Activated CD4-positive, alpha-beta T cell treated with anti-CD3 and anti-CD28 coated beads for 24 hours (primary cell): ENCODE results near the gene MEF2D.

ENCODE experiments used
- DNase-seq, 2 donors: peaks; one replicate each; pipeline ENCODE4 v3.0.0-alpha.2; 2020; ENCODE audit warnings: low read depth in 2 of 2

Gene MEF2D

GRCh38 chr1:156500543-156500792 is at the start of gene MEF2D:
Gene MEF2D (minus strand): TSS chr1:156500775. CDS start chr1:156483292, 17,483 bp downstream.
- DNase-seq, result no peak

DNA sequence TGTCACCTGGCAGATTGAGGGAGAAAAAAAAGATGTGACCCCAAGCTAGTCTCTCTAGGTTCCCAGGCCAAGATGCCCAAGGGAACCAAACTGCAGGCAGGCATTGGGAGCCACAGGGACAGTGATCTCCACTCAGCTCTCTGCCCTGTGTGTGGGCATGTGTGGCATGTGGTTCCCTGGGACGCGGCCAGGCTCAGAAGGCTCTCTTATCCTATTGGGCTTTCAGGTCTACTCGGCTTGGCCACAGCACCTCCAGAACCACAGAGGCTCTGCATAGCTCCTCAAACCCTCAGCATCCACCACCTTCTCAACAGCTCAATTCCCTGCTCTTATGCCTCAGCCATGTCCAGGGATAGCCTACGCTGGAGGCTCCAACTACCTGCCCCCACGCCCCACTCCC is 49.8 kb upstream of the MEF2D start:
- DNase-seq, result no peak

DNA sequence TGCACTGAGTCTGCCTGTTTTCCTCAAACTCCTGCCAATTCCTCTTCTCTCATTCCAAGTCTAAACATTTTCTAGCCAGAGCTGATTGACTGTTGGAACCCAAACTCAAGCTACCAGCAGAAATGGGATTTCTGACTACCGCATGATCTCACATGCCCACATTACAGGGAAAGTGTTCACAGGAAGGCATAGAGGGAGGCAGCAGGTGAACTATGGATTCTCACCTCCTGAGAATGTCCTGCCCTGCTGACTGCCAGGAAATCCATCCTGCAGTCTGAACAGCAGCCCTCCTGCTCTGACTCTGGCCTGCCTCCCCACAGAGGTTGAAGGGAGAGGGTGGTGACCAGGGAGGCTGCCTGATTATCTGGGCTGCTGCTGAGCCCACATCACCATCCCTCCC is 49.3 kb upstream of the MEF2D start:
- no peak for DNase-seq

DNA sequence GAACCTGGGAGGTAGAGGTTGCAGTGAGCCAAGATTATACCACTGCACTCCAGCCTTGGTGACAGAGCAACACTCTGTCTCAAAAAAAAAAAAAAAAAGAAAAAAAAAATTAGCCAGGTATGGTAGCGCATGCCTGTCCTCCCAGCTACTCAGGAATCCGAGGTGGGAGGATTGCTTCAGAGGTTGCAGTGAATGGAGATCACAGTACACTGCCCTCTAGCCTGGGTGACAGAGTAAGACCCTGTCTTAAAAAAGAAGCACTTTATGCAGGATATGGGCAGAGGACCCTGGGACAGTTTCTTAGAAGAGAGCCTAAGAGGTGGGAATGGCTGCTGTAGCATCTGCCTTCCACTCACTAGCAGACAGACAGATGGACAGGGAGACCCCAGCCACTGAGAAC is 48.8 kb upstream of the MEF2D start:
- no peak for DNase-seq

GRCh38 chr1:156547982-156548381 is 47.4 kb upstream of the MEF2D start:
- no peak for DNase-seq

GRCh38 chr1:156547434-156547833 is 46.9 kb upstream of the MEF2D start:
- no peak for DNase-seq

GRCh38 chr1:156546267-156546666 is 45.7 kb upstream of the MEF2D start:
- DNase-seq, result no peak

DNA sequence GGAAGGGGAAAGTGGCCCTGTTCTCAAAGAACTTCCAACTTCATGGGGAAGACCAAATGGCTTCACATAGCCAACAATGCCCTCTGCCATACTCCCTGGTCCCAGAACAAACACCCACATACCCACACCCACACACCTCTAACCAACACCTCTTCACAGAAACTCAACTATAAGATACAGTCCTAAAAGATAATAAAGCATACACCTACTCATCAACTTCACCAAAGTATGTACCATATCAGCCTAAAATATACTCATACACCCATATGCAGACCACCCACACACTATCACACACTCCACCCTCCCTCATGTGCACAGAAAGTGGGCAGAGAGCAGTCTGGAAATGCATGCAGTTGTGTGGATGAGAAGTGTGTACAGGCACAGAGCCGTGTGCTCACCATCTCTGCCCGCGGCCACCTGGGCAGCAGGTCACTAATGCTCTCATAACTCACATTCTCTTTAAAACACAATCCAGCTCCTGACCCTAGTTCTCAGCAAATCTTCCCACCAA is 44.1 kb upstream of the MEF2D start:
- no peak for DNase-seq

DNA sequence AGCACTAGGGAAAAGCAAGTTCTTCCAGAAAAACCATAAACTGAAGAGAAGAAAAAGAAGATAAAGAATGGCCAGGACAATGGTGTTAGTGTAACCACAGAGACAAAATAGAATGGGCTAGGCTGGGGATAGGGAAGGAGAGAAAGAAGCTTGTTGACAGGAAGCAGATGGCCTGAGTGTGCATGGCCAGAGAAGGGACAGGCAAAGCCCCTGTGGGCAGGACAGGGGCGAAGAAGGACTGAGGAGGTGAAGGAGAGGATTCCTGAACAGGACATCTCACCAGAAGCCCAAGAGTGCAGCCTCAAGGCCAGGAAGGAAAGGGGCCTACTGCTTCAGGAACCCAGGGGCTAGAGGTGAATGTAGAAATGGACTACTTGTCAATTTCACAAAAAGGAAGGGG is 42.5 kb upstream of the MEF2D start:
- DNase-seq, result no peak

GRCh38 chr1:156540955-156541354 is 40.4 kb upstream of the MEF2D start:
- no peak for DNase-seq

DNA sequence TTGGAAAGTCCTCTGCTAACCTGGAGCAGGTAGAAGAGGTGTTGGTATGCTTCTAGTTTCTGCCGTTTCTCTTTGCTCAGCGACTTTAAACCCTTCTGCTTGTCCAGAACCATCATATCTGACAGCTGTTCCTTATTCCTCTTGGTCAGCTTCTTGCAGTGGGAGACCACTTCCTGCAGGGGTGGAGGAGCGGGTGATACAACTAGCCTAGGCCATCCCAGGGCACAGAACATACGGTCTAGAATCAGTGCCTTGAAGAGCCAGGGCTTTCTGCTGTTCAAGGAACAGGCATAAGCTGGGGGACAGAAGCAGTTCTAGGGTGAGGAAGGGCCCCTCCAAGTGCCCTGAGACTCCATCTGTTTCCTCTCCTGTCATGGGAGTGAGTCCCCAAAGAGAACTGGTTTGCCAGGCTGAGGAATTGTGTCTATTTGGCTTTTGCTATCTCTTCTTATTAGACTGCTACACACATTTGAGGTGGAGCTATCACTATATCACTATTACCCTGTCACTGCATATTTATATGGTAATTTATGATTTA is 39.3 kb upstream of the MEF2D start:
- no peak for DNase-seq

DNA sequence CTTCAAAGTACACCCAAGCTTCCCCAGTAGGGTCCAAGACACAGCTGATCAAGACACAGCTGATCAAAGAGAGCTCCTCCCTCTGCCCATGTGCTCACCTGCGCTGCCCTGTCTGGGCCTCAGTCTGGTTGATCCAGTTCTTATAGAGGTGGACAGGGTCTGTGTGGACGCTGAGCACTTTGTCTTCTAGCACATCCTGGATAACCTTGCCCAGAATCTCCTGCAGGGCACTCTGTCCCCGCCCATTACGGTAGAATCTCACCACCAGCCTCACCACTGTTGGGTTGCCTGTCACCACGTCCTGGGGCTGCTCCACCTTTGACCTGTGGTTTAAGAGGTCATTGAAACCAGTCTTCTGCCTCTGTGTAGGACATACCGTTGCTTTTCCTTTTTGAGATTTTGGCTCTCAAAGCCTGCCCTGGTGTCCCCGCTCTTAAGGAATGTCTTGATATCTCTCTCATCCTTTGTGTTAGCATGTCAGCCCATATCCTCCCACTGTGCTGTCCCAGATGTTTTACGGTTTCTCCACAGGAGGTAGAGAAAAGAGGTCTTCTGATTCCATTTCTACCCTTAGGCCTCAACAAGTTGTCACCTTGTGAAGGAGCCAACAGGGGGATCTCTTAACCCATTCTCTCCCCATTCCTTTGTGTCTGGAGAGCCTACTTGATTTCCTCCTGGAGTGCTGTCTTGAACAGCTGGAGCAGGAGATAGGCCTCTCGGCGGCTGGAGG is 38.3 kb upstream of the MEF2D start:
- no peak for DNase-seq

DNA sequence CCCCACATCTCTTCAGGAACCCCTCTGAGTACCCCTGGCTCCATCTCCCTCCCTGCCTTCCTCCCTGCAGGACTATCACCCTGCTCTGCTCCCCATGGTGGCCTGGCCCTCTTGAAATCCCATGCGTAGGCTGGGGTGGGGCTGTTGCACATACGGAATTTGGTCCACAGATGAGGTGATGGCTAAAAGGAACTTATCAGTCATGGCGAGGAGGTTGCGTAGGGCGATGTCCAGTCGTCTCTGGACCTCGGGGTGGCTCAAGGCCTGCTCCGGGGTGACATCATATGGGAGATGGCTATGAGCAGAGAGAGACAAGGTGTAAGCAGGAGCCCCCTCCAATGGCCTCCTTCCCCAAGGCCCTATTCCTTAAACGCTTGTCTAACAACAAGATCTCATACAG is 36.5 kb upstream of the MEF2D start:
- DNase-seq, result no peak

- no peak for DNase-seq
Observed at GRCh38 chr1:156534424-156535060, 34.0 kb upstream of the MEF2D start.

DNA sequence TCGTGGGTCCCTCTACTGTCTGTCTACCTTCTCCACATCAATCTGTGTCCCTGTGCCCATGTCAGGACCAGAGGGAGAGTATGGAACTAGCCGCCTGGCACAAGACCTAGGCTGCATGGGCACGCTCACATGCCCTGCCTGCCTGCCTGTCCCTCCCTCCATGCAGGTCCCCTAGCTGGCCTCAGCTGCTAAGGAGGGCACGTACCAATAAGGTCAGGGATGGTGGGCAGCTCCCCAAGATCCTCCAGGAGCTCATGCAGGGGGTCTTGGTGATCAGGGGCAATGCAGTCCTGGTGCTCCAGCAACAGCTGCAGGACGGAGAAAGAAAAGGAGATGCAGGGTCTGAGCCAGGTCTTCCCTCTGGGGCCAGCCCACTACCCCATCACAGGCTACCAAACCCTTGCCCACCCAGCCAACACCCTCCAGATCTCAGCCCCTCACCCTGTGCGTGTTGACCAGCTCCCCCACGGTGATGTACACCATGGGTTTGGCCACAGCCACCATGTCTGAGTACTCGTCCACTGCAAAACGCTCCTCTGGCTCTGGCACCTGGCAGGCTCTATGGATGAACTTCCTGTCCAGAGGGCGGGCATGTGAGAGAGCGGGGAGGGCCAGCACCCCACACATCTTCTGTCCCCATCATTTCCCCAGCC is 33.1 kb upstream of the MEF2D start:
- no peak for DNase-seq

DNA sequence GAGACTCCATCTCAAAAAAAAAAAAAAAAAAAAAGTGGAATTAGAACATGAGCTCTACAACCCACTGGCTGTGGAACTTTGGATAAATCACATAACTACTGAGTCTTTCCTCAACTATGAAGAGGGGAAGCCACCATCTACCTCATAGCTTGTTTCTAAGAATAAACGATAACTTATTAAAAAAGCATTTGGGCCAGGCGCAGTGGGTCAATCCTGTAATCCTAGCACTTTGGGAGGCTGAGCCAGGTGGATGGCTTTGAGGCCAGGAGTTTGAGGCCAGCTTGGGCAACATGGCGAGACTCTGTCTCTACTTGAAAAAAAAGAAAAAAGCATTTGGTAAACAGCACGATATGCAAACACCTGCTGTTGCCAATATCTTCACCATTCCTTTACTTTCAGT is 31.8 kb upstream of the MEF2D start:
- no peak for DNase-seq

DNA sequence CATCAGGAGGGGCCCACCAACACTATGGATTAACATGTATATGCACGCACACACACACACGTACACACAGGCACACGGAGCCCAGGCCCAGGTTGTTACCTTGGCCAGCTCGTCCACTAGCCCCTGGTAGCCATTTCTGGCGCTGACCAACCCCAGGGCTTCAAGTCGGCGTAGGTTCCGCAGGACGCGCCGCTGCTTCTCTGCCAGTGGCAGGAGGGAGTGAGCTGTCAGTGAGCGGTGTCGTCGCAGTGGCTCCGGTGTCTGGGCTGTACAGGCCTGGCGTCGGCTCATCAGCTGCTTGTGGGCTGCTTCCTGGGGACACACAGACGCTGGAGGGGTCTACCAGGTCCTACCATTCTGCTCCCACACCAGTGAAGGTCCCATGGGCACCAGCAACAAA is 29.4 kb upstream of the MEF2D start:
- DNase-seq, result no peak

- no peak for DNase-seq
Observed at GRCh38 chr1:156528875-156529425, 28.4 kb upstream of the MEF2D start.

GRCh38 chr1:156528231-156528630 is 27.7 kb upstream of the MEF2D start:
- DNase-seq, result no peak

- DNase-seq, result no peak
Observed at GRCh38 chr1:156527584-156527983, 27.0 kb upstream of the MEF2D start.

- DNase-seq, result no peak
Observed at GRCh38 chr1:156525856-156526489, 25.4 kb upstream of the MEF2D start.

- DNase-seq, result no peak
Observed at GRCh38 chr1:156525071-156525501, 24.5 kb upstream of the MEF2D start.
